Fibroblast of gingiva (primary cell): ENCODE data around the gene CHDH.

ENCODE experiments used
- DNase-seq: peaks from one replicate; pipeline ENCODE4 v3.0.0-alpha.2; 2011; ENCODE audit warnings: low read depth

Gene CHDH

GRCh38 chr3:53823026-53823955, 22.9 kb downstream of the CHDH start:
- no peak for DNase-seq

GRCh38 chr3:53822331-53822741, 23.9 kb downstream of the CHDH start:
- no peak for DNase-seq

- no peak for DNase-seq
Measured at GRCh38 chr3:53821631-53822121, 24.5 kb downstream of the CHDH start.

- DNase-seq = no peak
Measured at GRCh38 chr3:53820756-53821580, 25.3 kb downstream of the CHDH start.

- no peak for DNase-seq
Measured at GRCh38 chr3:53820084-53820483, 26.1 kb downstream of the CHDH start.

GRCh38 chr3:53819163-53819868, 26.9 kb downstream of the CHDH start:
- no peak for DNase-seq

GRCh38 chr3:53818221-53819162, 27.7 kb downstream of the CHDH start:
- no peak for DNase-seq

GRCh38 chr3:53817809-53818208, 28.4 kb downstream of the CHDH start:
- no peak for DNase-seq

GRCh38 chr3:53817211-53817610, 29.0 kb downstream of the CHDH start:
- DNase-seq = no peak

GRCh38 chr3:53816425-53816824, 29.8 kb downstream of the CHDH start:
- DNase-seq = no peak

GRCh38 chr3:53815651-53816050, 30.6 kb downstream of the CHDH start:
- no peak for DNase-seq

GRCh38 chr3:53815067-53815466, 31.2 kb downstream of the CHDH start:
- DNase-seq = no peak

- DNase-seq = no peak
Measured at GRCh38 chr3:53813876-53814275, 32.3 kb downstream of the CHDH start.

GRCh38 chr3:53813229-53813628, 33.0 kb downstream of the CHDH start:
- DNase-seq = no peak

- no peak for DNase-seq
Measured at GRCh38 chr3:53812434-53812833, 33.8 kb downstream of the CHDH start.

- DNase-seq = no peak
Measured at GRCh38 chr3:53811143-53811927, 34.9 kb downstream of the CHDH start.

GRCh38 chr3:53809764-53810400, 36.3 kb downstream of the CHDH start:
- no peak for DNase-seq

- DNase-seq = no peak
Measured at GRCh38 chr3:53809267-53809666, 37.0 kb downstream of the CHDH start.

- DNase-seq = no peak
Measured at GRCh38 chr3:53808496-53808895, 37.7 kb downstream of the CHDH start.
